ENCODE results near the gene GLRA3.

The GLRA3 gene

DNA sequence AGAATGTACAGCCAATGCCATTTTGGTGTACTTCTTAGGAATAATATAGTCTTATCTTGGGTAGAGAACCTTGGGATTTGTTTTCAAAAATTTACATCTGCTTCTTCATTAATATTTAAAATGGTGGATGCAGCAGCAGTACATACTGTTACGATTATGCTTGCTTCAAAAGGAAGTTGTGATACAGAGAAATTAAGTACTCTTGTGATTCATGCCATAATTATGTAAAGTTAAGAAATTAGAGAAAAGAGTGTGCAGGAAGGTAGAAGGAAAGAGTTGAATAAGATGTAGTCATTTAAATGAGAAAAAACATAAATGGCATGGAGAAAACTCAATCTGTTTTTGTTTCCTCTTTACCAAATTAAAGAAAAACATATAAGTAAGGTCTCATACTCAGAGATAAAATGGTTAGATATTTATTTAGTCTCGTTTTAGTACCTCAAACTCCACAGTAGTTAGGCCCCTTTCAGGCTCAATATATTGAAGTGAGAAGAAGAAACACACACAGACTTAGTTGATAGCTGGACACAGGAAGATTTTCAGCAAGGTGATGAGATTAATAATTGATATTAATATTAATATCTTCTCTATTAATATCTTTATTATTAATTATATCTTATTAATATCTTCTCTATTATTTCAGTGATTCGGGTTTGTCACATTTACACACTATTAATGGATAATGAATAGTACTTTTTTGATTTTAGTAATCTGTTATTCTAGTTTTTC lies 236.6 kb downstream of the GLRA3 start:
- no peak for DNase-seq

DNA sequence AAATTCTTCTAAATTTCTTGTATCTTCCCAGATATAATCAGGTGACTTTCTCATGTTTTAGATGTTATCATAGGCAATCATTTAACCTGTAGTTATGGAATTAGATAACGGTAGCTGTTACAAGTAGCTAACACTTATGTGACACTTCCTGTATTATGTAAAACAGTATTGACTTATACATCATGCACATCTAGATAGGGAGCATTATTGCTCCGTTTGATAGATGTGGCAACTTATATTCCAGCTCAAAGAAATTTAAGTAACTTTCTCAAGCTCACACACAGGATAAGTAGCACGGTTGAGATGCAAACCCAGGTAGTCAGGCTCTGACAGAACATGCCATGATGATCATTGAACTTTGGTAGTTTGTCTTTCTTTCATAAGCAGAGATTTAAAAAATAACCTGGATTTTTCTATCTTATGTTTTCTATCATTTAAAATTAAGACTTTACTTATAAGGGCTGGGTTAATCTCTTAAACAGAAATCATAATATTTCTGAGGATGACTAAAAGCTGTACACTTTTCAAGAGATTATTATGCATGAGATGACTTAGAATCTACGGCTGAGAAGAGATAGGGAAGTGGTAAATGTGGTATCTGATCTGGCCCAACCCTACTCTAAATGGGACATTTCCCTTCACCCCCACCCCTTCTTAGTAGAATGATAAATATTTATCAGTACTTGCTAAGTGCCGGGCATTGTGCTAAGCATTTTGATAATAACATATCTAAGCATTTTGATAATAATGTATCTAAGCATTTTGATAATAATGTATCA lies 237.6 kb downstream of the GLRA3 start:
- no peak for DNase-seq

DNA sequence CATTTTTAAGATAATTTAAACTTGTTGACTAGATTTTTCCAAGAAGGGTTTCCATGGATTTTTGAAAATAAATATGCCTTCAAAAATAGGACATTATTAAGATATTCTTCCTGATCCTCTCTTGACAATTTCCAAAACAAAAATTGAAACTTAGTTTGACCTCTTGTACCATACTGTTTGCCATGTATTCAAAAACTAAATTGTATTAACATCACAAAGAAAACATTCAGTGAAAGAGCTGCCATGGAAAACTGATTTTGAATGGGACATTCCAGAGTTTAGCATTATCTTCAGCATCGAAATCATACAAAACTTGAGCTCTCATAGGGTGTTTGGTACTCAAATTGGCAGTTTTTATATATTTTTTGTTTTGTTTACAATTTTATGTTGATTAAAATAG lies 238.7 kb downstream of the GLRA3 start:
- no peak for DNase-seq
